K562 (cell line): Measurements from ENCODE around the gene CTTNBP2. TPM values are rescaled to one million over a fixed set of nuclear protein-coding genes. Genes with fewer than 3 reads are reported as not detected.

Source experiments
- ARID1B ChIP-seq: fragments of 450-650 bp; IDR thresholded peaks from 2 replicates; pipeline ENCODE4 v1.6.1; 2016; ENCODE audit warnings: antibody characterized with exemption, mild to moderate bottlenecking, inconsistent platforms
- CBX1 ChIP-seq: sonication (generic); IDR thresholded peaks from 2 replicates; pipeline ENCODE4 v1.6.1; 2016; ENCODE audit warnings: antibody characterized with exemption, low read depth, mild to moderate bottlenecking
- DACH1 ChIP-seq: fragments of 450-650 bp; IDR thresholded peaks from 2 replicates; pipeline ENCODE4 v1.6.1; 2018; ENCODE audit not compliant: partially characterized antibody
- DLX4 ChIP-seq: fragments of 250-450 bp; sonication (Bioruptor Pico); IDR thresholded peaks from 2 replicates; pipeline ENCODE4 v1.6.1; 2021; ENCODE audit warnings: mild to moderate bottlenecking
- FOXK2 ChIP-seq, 2 experiments: fragments of 450-650 bp; IDR thresholded peaks in 1 of 2; conservative IDR thresholded peaks in 1 of 2; 2 replicates each; pipeline ENCODE4 v1.6.1; 2016; ENCODE audit warnings: low read depth in 2 of 2, mild to moderate bottlenecking in 1 of 2
- HNRNPUL1 ChIP-seq: fragments of 200-400 bp; formaldehyde crosslinking; IDR thresholded peaks from 2 replicates; pipeline ENCODE4 v1.6.1; 2017; ENCODE audit warnings: low read length
- KHSRP ChIP-seq: fragments of 450-650 bp; IDR thresholded peaks from 2 replicates; pipeline ENCODE4 v1.6.1; 2017
- LARP7 ChIP-seq: fragments of 450-650 bp; IDR thresholded peaks from 2 replicates; pipeline ENCODE4 v1.6.1; 2016
- MXI1 ChIP-seq: IDR thresholded peaks from 2 replicates; pipeline ENCODE4 v1.6.1; 2011; ENCODE audit warnings: low read depth, mild to moderate bottlenecking, improper control_type of control experiment, low read length
- NFIX ChIP-seq: fragments of 250-450 bp; sonication (Bioruptor Pico); IDR thresholded peaks from 2 replicates; pipeline ENCODE4 v1.4.0; 2020; ENCODE audit warnings: low read depth, mild to moderate bottlenecking, moderate library complexity
- NFYB ChIP-seq: IDR thresholded peaks from 2 replicates; pipeline ENCODE4 v1.6.1; 2011; ENCODE audit warnings: mild to moderate bottlenecking, moderate library complexity; ENCODE audit not compliant: insufficient read length; ENCODE audit errors: extremely low read depth
- NONO ChIP-seq, 2 experiments: fragments of 200-400 bp in 1 of 2; fragments of 450-650 bp in 1 of 2; formaldehyde crosslinking in 1 of 2; IDR thresholded peaks; 2 replicates each; pipeline ENCODE4 v1.6.1; 2017; ENCODE audit warnings: low read depth in 2 of 2, mild to moderate bottlenecking in 2 of 2, moderate library complexity in 2 of 2, low read length in 1 of 2
- NR2F6 ChIP-seq: fragments of 450-650 bp; formaldehyde crosslinking; IDR thresholded peaks from 2 replicates; pipeline ENCODE4 v1.4.0; 2020; ENCODE audit warnings: mild to moderate bottlenecking
- PKNOX1 ChIP-seq: fragments of 450-650 bp; IDR thresholded peaks from 2 replicates; pipeline ENCODE4 v1.6.1; 2016
- POLR3A ChIP-seq: IDR thresholded peaks from 2 replicates; pipeline ENCODE4 v1.6.1; 2011; ENCODE audit warnings: borderline replicate concordance, mild to moderate bottlenecking, moderate library complexity; ENCODE audit not compliant: insufficient read length, insufficient read depth; ENCODE audit errors: extremely low read depth
- PTRF ChIP-seq: fragments of 450-650 bp; IDR thresholded peaks from 2 replicates; pipeline ENCODE4 v1.6.1; 2016; ENCODE audit warnings: mild to moderate bottlenecking, missing genetic modification characterization, missing compliant biosample characterization
- PYGO2 ChIP-seq: fragments of 450-650 bp; IDR thresholded peaks from 2 replicates; pipeline ENCODE4 v1.6.1; 2016; ENCODE audit warnings: mild to moderate bottlenecking, missing genetic modification characterization, moderate library complexity, missing compliant biosample characterization
- TEAD2 ChIP-seq: fragments of 450-650 bp; IDR thresholded peaks from 2 replicates; pipeline ENCODE4 v1.6.1; 2016; ENCODE audit warnings: missing genetic modification characterization, control low read depth, missing compliant biosample characterization
- XRCC4 ChIP-seq: IDR thresholded peaks from one replicate; pipeline ENCODE4 v1.6.1; 2011; ENCODE audit not compliant: insufficient read depth, insufficient read length; ENCODE audit errors: extremely low read depth
- YY1 ChIP-seq, 3 experiments: IDR thresholded peaks; 2 replicates each; pipeline ENCODE4 v1.6.1; 2011; ENCODE audit warnings: low read length in 2 of 3, mild to moderate bottlenecking in 2 of 3, moderate library complexity in 2 of 3, borderline replicate concordance in 1 of 3, control low read depth in 1 of 3, low read depth in 1 of 3; ENCODE audit not compliant: insufficient read depth in 3 of 3, insufficient replicate concordance in 2 of 3, control insufficient read depth in 1 of 3, insufficient read length in 1 of 3; ENCODE audit errors: extremely low read depth in 1 of 3
- ZFX ChIP-seq: sonication (generic); formaldehyde crosslinking; IDR thresholded peaks from 2 replicates; pipeline ENCODE4 v1.8.0; 2022; ENCODE audit warnings: mild to moderate bottlenecking, missing genetic modification reagents, moderate library complexity
- ZNF175 ChIP-seq: fragments of 200-800 bp; sonication (Bioruptor generic); IDR thresholded peaks from 2 replicates; pipeline ENCODE4 v1.6.1; 2016; ENCODE audit warnings: low read depth, mild to moderate bottlenecking, missing genetic modification characterization, missing compliant biosample characterization
- ZNF184 ChIP-seq: sonication (generic); formaldehyde crosslinking; IDR thresholded peaks from 2 replicates; pipeline ENCODE4 v1.5.0; 2020; ENCODE audit warnings: missing genetic modification reagents
- ZNF263 ChIP-seq: sonication (generic); formaldehyde crosslinking; IDR thresholded peaks from 2 replicates; pipeline ENCODE4 v1.8.0; 2022; ENCODE audit warnings: mild to moderate bottlenecking, missing genetic modification reagents, borderline replicate concordance
- ZNF280A ChIP-seq: fragments of 450-650 bp; IDR thresholded peaks from 2 replicates; pipeline ENCODE4 v1.6.1; 2018; ENCODE audit warnings: mild to moderate bottlenecking, low read depth; ENCODE audit not compliant: partially characterized antibody
- ZSCAN29 ChIP-seq: fragments of 450-650 bp; IDR thresholded peaks from 2 replicates; pipeline ENCODE4 v1.6.1; 2017
- polyA plus RNA-seq, 8 experiments: library from polyadenylated mRNA; depleted of rRNA in 4 of 8; stranded (reverse) in 5 of 8; unstranded in 3 of 8; fragments of >200 nt; fragmentation: Nextera tagmentation in 2 of 8; fragmentation: Illumina TruSeq in 1 of 8; extraction: Ambion mirVana in 2 of 8; extraction: Trizol in 1 of 8; gene quantifications; 2 replicates each; pipeline versions ENCODE4 v1.2.1 to v1.2.3, GENCODE V29; 2011 to 2014; ENCODE audit warnings: inconsistent platforms in 1 of 8, missing spikeins in 1 of 8
- total RNA-seq, 7 experiments: library from RNA; depleted of rRNA in 6 of 7; stranded (reverse); fragments of >200 nt in 6 of 7; fragmentation: Illumina TruSeq in 2 of 7; extraction: Trizol in 2 of 7; gene quantifications; 2 replicates each; pipeline versions ENCODE4 v1.2.1 to v1.2.3, GENCODE V29; 2011 to 2021; ENCODE audit warnings: low replicate concordance in 1 of 7

CTTNBP2 gene
- total and polyA plus RNA-seq, 9 of the 15 experiments (the other 6 are each of a cell fraction or from before 2014, with no cell fraction given): 0.05 TPM; not detected in 8

- TF ChIP-seq DLX4 (CRISPR knock-in tag) (no peak), KHSRP (peak; percentile 56; the same call in 1 of the 2 replicates), POLR3A (no peak), PKNOX1 (peak; percentile 89), DACH1 (no peak), ZFX (no peak), CBX1 (no peak), ZNF263 (no peak), ZNF280A (no peak), NFYB (no peak), ZNF184 (CRISPR knock-in tag) (no peak), HNRNPUL1 (no peak; the same call in 1 of the 2 replicates), YY1 (IDR thresholded peaks at IDR 0.05; ENCODE audit: borderline replicate concordance in 1 of 3, control insufficient read depth in 1 of 3, extremely low read depth in 1 of 3, insufficient read depth in 3 of 3, insufficient read length in 1 of 3, insufficient replicate concordance in 2 of 3, low read depth in 1 of 3, low read length in 2 of 3) (no peak), NONO (IDR thresholded peaks at IDR 0.05; ENCODE audit: low read depth in 2 of 2, low read length in 1 of 2) (peak in 1 of 2 experiments; percentile 83; a peak in 1 of 4 replicates), NR2F6 (CRISPR knock-in tag) (no peak), TEAD2 (tag) (peak; percentile 42; the same call in 1 of the 2 replicates), NFIX (CRISPR knock-in tag) (no peak), ZSCAN29 (no peak), PYGO2 (peak; percentile 90), MXI1 (peak; percentile 63; the same call in 1 of the 2 replicates), ARID1B (peak; percentile 99), PTRF (no peak), FOXK2 (conservative IDR thresholded peaks at IDR 0.05 in 1 of 2, IDR thresholded peaks at IDR 0.05 in 1 of 2; ENCODE audit: low read depth in 2 of 2) (peak in 1 of 2 experiments; percentile 30; a peak in 1 of 4 replicates), LARP7 (no peak), XRCC4 (no peak), ZNF175 (CRISPR knock-in tag) (peak; percentile 93)
Measured at GRCh38 chr7:117791877-117792780, 81.1 kb downstream of the CTTNBP2 start (continued).
